IgD-negative memory B cell (primary cell): ENCODE results near the gene SMPD4. TPM values are rescaled to one million over a fixed set of nuclear protein-coding genes. Genes with fewer than 3 reads are reported as not detected.
"Not testable (repeated sequence)": the region's sequence is repeated elsewhere in the genome, so short reads cannot be mapped to it uniquely, and the experiment has no call there.

Source experiments
- H3K27ac Mint-ChIP-seq, 3 donors: one replicate each; pipeline ENCODE4 v1.8.0; 2020 to 2022; ENCODE audit warnings: mild to moderate bottlenecking in 3 of 3, mixed read lengths in 3 of 3, moderate library complexity in 1 of 3
- H3K27me3 Mint-ChIP-seq: one replicate; pipeline ENCODE4 v1.8.0; 2021; ENCODE audit warnings: mixed read lengths
- H3K36me3 Mint-ChIP-seq: one replicate; pipeline ENCODE4 v1.8.0; 2020; ENCODE audit warnings: mild to moderate bottlenecking, mixed read lengths
- H3K4me1 Mint-ChIP-seq, 3 donors: one replicate each; pipeline ENCODE4 v1.8.0; 2020 to 2022; ENCODE audit warnings: mixed read lengths in 3 of 3, mild to moderate bottlenecking in 1 of 3
- H3K4me3 Mint-ChIP-seq, 4 donors: one replicate each; pipeline ENCODE4 v1.8.0; 2020 to 2022; ENCODE audit warnings: mild to moderate bottlenecking in 4 of 4, mixed read lengths in 4 of 4, moderate library complexity in 3 of 4
- H3K9me3 Mint-ChIP-seq, 3 donors: one replicate each; pipeline ENCODE4 v1.8.0; 2020 to 2021; ENCODE audit warnings: mixed read lengths in 3 of 3, mild to moderate bottlenecking in 1 of 3
- polyA plus RNA-seq: library from polyadenylated mRNA; unstranded; fragments of 300-500 nt; fragmentation: Illumina TruSeq; gene quantifications from one replicate; pipeline ENCODE4 v1.2.3, GENCODE V29; 2021

The SMPD4 gene
- polyA plus RNA-seq, 1 donor from 2014 or later = 43.3 TPM

- not testable (repeated sequence) for H3K4me3 Mint-ChIP-seq
These were observed 6.5 kb downstream of the SMPD4 start for GRCh38 chr2:130174866-130175265.

GRCh38 chr2:130169896-130170295 is 11.5 kb downstream of the SMPD4 start:
- no peaks in the 10 kb centered on the region for H3K9me3 Mint-ChIP-seq
- H3K4me3 Mint-ChIP-seq = no peak overlapping the region
- H3K27me3 Mint-ChIP-seq = no peaks in the 10 kb centered on the region
- H3K27ac Mint-ChIP-seq = no peak overlapping the region
- H3K36me3 Mint-ChIP-seq = peaks cover 15% of the 10 kb centered on the region
- no peaks in the 10 kb centered on the region for H3K4me1 Mint-ChIP-seq

More at GRCh38 chr2:130174866-130175265, 6.5 kb downstream of the SMPD4 start:
- H3K4me1 Mint-ChIP-seq, H3K9me3 Mint-ChIP-seq, H3K36me3 Mint-ChIP-seq, H3K27me3 Mint-ChIP-seq, H3K27ac Mint-ChIP-seq: not testable (repeated sequence)

GRCh38 chr2:130169163-130169562 is 12.2 kb downstream of the SMPD4 start:
- H3K36me3 Mint-ChIP-seq = peaks cover 15% of the 10 kb centered on the region
- not testable (repeated sequence) for H3K27ac Mint-ChIP-seq, H3K27me3 Mint-ChIP-seq, H3K9me3 Mint-ChIP-seq, H3K4me1 Mint-ChIP-seq, H3K4me3 Mint-ChIP-seq

- peaks cover 14% of the 10 kb centered on the region for H3K36me3 Mint-ChIP-seq
- not testable (repeated sequence) for H3K27me3 Mint-ChIP-seq, H3K4me1 Mint-ChIP-seq, H3K27ac Mint-ChIP-seq, H3K9me3 Mint-ChIP-seq, H3K4me3 Mint-ChIP-seq
These were observed 14.8 kb downstream of the SMPD4 start for GRCh38 chr2:130166611-130167010.

- no peaks in the 10 kb centered on the region for H3K9me3 Mint-ChIP-seq
- no peaks in the 10 kb centered on the region for H3K27me3 Mint-ChIP-seq
- H3K27ac Mint-ChIP-seq = no peak overlapping the region
- H3K36me3 Mint-ChIP-seq = peaks cover 14% of the 10 kb centered on the region
- H3K4me3 Mint-ChIP-seq = no peak overlapping the region
- no peaks in the 10 kb centered on the region for H3K4me1 Mint-ChIP-seq
These were observed 15.9 kb downstream of the SMPD4 start for GRCh38 chr2:130165293-130166016.

GRCh38 chr2:130162968-130163367 is 18.4 kb downstream of the SMPD4 start:
- no peak overlapping the region for H3K27ac Mint-ChIP-seq
- peaks cover 7 to 8% (median 8%) of the 10 kb centered on the region in 3 donors for H3K4me1 Mint-ChIP-seq
- peaks cover 10% of the 10 kb centered on the region for H3K36me3 Mint-ChIP-seq
- H3K27me3 Mint-ChIP-seq = no peaks in the 10 kb centered on the region
- no peak overlapping the region for H3K4me3 Mint-ChIP-seq
- no peaks in the 10 kb centered on the region for H3K9me3 Mint-ChIP-seq

- H3K27ac Mint-ChIP-seq, H3K36me3 Mint-ChIP-seq, H3K4me3 Mint-ChIP-seq, H3K9me3 Mint-ChIP-seq, H3K27me3 Mint-ChIP-seq: not testable (repeated sequence)
- peaks cover 12 to 13% (median 12%) of the 10 kb centered on the region in 3 donors for H3K4me1 Mint-ChIP-seq
These were observed 18.9 kb downstream of the SMPD4 start for GRCh38 chr2:130162486-130162885.

GRCh38 chr2:130160838-130161705 is 20.3 kb downstream of the SMPD4 start:
- Mint-ChIP-seq H3K4me1 (peaks cover 15 to 19% (median 16%) of the 10 kb centered on the region in 3 donors), H3K4me3 (peak overlapping the region in 1 of 4 donors; percentile 23)
- H3K9me3 Mint-ChIP-seq, H3K36me3 Mint-ChIP-seq, H3K27ac Mint-ChIP-seq, H3K27me3 Mint-ChIP-seq: not testable (repeated sequence)

- Mint-ChIP-seq H3K9me3 (no peaks in the 10 kb centered on the region), H3K27ac (peak overlapping the region in 2 of 3 donors; percentile 27 to 85), H3K27me3 (no peaks in the 10 kb centered on the region), H3K4me3 (peak overlapping the region in 1 of 4 donors; percentile 76), H3K4me1 (peaks cover 15 to 19% (median 16%) of the 10 kb centered on the region in 3 donors), H3K36me3 (no peaks in the 10 kb centered on the region)
These were observed 21.3 kb downstream of the SMPD4 start for GRCh38 chr2:130160131-130160530.

GRCh38 chr2:130159376-130159775 is 22.0 kb downstream of the SMPD4 start:
- peak overlapping the region; percentile 46 to 98 (median 85) for H3K27ac Mint-ChIP-seq
- not testable (repeated sequence) for H3K27me3 Mint-ChIP-seq

GRCh38 chr2:130158631-130159030 is 22.8 kb downstream of the SMPD4 start:
- no peaks in the 10 kb centered on the region for H3K36me3 Mint-ChIP-seq
- no peaks in the 10 kb centered on the region for H3K27me3 Mint-ChIP-seq
- H3K27ac Mint-ChIP-seq = peak overlapping the region; percentile 95 to 98 (median 98)

More at GRCh38 chr2:130159376-130159775, 22.0 kb downstream of the SMPD4 start:
- H3K4me3 Mint-ChIP-seq, H3K36me3 Mint-ChIP-seq, H3K9me3 Mint-ChIP-seq: not testable (repeated sequence)
- H3K4me1 Mint-ChIP-seq = peaks cover 15 to 19% (median 16%) of the 10 kb centered on the region in 3 donors

GRCh38 chr2:130157825-130158514 is 23.4 kb downstream of the SMPD4 start:
- H3K9me3 Mint-ChIP-seq, H3K36me3 Mint-ChIP-seq, H3K27me3 Mint-ChIP-seq: not testable (repeated sequence)
- Mint-ChIP-seq H3K27ac (peak overlapping the region; percentile 95 to 98 (median 98)), H3K4me3 (peak overlapping the region; percentile 12 to 86 (median 53)), H3K4me1 (peaks cover 15 to 19% (median 16%) of the 10 kb centered on the region in 3 donors)

More at GRCh38 chr2:130158631-130159030, 22.8 kb downstream of the SMPD4 start:
- H3K4me1 Mint-ChIP-seq = peaks cover 15 to 19% (median 16%) of the 10 kb centered on the region in 3 donors
- no peaks in the 10 kb centered on the region for H3K9me3 Mint-ChIP-seq
- H3K4me3 Mint-ChIP-seq = peak overlapping the region in 2 of 4 donors; percentile 62 to 86

- peak overlapping the region in 2 of 4 donors; percentile 62 to 86 for H3K4me3 Mint-ChIP-seq
- H3K9me3 Mint-ChIP-seq, H3K36me3 Mint-ChIP-seq, H3K27me3 Mint-ChIP-seq: not testable (repeated sequence)
- peak overlapping the region; percentile 95 to 98 (median 98) for H3K27ac Mint-ChIP-seq
- peaks cover 15 to 19% (median 16%) of the 10 kb centered on the region in 3 donors for H3K4me1 Mint-ChIP-seq
These were observed 24.0 kb downstream of the SMPD4 start for GRCh38 chr2:130157354-130157753.

- H3K27me3 Mint-ChIP-seq = no peaks in the 10 kb centered on the region
- H3K36me3 Mint-ChIP-seq = no peaks in the 10 kb centered on the region
- peaks cover 15 to 19% (median 16%) of the 10 kb centered on the region in 3 donors for H3K4me1 Mint-ChIP-seq
- no peaks in the 10 kb centered on the region for H3K9me3 Mint-ChIP-seq
- H3K27ac Mint-ChIP-seq = peak overlapping the region; percentile 69 to 98 (median 76)
- H3K4me3 Mint-ChIP-seq = peak overlapping the region in 1 of 4 donors; percentile 55
These were observed 24.8 kb downstream of the SMPD4 start for GRCh38 chr2:130156624-130157004.
